AG08395 (cell line): ENCODE results near the gene NABP2.

ENCODE experiments used
- DNase-seq: peaks from one replicate; pipeline ENCODE4 v3.0.0; 2012; ENCODE audit warnings: mixed read lengths, low spot score

Gene NABP2

GRCh38 chr12:56213878-56214277 lies 10.3 kb upstream of the NABP2 start:
- no peak for DNase-seq

GRCh38 chr12:56216461-56216860 lies 7.7 kb upstream of the NABP2 start:
- DNase-seq, result no peak

DNA sequence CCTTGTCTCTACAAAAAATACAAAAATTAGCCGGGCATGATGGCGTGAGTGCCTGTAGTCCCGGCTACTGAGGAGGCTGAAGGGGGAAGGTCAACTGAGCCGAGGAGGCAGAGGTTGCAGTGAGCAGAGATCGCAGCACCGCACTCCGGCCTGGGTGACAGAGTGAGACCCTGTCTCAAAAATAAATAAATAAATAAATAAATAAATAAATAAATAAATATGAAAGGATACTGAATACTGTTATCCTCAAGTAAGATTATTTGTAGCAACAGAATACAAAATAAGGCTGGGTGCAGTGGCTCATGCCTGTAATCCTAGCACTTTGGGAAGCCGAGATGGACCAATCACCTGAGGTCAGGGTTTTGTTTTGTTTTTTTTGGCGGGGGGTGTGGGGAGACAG lies 4.3 kb upstream of the NABP2 start:
- no peak for DNase-seq

DNA sequence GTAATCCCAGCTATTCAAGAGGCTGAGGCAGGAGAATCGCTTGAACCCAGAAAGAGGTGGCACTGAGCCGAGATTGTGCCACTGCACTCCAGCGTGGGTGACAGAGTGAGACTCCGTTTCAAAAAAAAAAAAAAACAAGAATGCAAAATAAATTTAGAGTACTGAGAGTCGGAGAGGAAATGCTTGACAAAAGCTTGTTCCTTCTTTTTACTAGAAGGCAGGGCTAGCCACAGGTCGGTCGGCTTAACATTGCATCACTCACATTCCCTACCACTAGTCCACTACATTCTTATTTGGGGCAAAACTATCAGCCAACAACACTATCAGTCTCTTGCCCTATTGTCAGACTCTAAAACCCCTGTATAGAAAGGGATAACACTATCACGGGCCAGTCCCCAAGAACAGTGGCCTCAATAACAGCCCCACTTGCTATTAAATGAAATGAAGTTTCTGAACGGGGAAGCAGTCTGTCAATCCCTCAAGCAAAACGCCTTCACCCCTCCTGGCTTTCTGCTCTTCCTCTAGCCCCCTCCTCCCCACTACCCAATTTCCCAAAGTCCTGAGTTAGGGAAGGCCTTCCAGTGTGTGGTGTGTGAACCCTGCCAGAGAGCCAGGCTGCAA lies 3.4 kb upstream of the NABP2 start:
- DNase-seq, result peak; percentile 43

- DNase-seq, result peak; percentile 93
These were observed 2.8 kb upstream of the NABP2 start for GRCh38 chr12:56221232-56221756.

GRCh38 chr12:56221757-56222530 lies 2.2 kb upstream of the NABP2 start, which contains the start of gene RNF41:
TSS of gene RNF41 (minus strand) at chr12:56221922. CDS start at chr12:56214047, 7,875 bp downstream.
- peak; percentile 98 for DNase-seq

DNA sequence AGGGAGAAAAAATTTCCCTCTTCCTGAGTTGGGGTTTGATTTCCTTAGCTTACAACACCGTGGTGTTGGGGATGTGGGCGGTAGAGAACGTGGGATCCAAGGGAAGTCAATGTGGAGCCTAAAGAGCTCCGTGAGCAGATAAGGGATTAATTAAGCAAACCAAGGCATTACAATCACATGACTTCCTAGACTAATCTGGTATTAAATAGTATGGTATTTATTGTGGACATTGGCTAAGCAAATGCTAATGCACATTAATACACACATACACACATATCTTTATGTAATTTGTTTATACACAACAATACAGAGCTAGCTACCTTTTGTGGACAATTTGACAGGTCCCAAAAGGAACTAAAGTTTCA lies 1.6 kb upstream of the NABP2 start:
- no peak for DNase-seq

DNA sequence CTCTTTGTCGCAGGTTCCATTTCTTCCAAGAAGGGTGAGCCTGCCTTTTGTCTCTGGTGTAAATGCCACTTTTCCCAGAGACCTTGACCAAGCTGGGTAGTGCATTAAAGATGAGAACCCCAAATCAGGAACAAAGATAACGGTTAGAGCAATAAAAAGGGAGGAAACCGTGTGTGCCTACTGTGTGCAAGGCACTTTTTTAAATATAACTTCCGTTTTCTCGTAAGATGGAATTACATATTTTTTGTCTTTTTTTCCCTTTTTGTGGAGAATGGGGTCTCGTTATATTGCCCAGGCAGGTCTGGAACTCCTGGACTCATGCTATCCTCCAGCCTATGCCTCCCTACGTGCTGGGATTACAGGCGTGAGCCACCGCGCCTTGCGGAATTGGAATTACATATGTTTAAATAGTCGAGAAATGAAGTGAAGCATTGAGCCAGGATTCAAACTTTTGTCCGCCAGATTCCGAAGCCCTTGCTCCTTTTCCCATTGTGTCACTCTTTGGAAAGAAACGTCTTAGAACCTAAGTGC lies 506 bp upstream of the NABP2 start:
- no peak for DNase-seq

- no peak for DNase-seq
These were observed 812 bp downstream of the NABP2 start for GRCh38 chr12:56224954-56225353.

GRCh38 chr12:56229082-56229481 lies 4.9 kb downstream of the NABP2 start:
- no peak for DNase-seq

DNA sequence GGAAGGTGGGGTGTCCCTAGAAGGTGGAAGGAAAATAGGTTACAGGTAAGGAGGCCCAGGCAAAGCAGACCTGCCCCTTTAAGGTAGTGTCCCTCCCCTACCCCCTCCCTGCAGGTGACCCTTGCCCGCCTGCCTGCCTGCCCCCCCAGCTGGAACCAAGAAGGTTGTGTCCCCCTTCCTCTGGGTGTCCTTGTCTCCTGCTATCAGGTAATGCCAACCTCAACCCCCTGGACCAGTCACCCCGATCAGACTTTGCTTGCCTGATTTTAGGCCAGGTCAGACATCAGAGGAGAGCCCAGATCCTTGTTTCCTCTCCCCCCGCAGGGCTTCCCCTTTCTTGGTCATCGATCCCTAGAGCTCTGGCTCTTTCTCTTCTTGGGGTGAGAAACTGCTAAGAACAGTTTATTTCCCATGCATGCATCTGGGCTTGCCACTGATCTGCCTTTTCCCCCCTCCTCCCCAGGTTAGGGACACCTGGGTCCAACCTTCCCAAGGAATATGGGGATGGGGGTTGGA lies 5.8 kb downstream of the NABP2 start, which contains the start of gene SLC39A5:
Gene SLC39A5, plus strand, starts transcription at position 136 of the 516 bp plus-strand sequence. CDS start 1,224 bp downstream, outside the sequence.
- DNase-seq, result no peak

DNA sequence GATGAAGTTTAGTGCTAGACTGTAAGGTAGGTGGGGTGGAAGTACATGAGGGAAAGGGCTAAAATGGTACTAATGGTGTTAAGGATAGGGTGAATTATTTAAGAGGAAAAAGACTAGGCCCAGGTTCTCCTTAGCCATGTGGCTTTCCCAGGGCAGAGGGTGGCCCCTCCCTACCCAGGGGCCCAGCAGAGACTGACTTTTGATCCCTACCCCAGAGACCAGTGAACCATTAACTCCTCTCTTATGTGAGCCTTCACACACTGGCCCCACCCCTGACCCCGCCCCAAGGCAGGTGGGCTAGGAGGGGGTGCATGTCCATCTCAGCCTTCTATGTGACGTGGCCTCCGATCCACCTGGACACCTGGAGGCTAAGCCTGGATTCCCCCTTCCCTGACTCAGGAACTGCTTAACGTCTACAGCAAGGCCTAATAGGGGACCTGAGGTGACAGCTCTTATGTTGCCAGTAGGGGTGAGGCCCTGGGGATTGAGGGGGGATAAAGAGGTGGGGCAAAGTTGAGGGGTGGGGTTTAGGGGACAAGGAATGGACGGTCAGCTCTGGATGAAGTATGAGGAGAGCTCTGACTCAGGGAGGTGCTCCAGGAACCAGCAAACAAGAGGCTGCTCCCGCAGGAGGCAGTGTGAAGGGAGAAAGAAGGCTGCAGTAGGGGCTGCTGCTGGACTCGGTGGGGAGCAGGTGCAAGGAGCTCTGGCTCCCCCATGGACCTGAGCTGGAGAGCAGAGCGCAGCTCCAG lies 6.5 kb downstream of the NABP2 start:
- DNase-seq, result no peak

DNA sequence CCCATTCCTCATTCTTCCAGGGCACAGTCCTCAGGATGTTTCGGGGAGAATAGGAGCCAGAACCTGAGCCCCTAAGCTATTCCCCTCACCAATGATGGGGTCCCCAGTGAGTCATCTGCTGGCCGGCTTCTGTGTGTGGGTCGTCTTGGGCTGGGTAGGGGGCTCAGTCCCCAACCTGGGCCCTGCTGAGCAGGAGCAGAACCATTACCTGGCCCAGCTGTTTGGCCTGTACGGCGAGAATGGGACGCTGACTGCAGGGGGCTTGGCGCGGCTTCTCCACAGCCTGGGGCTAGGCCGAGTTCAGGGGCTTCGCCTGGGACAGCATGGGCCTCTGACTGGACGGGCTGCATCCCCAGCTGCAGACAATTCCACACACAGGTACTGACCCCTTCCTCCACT lies 7.0 kb downstream of the NABP2 start:
- DNase-seq, result no peak

DNA sequence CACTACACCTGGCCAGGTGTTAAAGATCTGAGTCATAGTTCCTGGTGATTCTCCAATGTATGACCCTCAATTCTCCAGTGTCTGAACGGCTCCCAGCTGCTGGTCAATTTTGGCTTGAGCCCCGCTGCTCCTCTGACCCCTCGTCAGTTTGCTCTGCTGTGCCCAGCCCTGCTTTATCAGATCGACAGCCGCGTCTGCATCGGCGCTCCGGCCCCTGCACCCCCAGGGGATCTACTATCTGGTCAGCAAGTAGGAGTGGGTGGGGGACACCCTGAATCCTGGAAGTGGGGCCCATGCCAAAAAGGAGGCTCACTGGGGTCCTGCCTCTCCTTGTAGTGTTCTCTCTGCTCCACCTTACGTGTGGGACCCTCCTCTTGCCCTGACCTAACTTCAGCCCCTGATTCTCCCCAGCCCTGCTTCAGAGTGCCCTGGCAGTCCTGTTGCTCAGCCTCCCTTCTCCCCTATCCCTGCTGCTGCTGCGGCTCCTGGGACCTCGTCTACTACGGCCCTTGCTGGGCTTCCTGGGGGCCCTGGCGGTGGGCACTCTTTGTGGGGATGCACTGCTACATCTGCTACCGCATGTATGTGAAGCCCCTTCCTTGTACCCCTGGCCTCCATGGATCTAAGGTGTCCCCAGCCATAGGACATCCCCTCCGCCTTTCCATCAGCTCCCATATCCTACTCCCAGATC lies 10.7 kb downstream of the NABP2 start:
- no peak for DNase-seq

DNA sequence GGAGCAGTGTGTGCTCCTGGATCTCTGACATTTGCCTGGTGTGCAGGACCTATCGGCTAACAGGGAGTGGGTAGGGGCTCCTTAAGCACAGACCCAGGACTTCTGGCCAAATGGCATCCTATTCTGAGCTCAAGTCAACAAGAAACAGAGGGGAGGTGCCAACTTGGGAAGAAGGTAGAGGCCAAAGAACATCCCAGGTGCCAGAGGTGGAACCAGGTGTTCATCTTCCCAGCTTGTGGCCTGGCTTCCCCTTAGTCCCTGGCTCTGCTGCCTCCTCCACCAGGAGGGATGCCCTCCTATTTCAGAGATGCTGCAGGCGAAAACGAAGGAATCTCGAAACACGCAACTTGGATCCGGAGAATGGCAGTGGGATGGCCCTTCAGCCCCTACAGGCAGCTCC lies 11.9 kb downstream of the NABP2 start:
- DNase-seq, result no peak

GRCh38 chr12:56236985-56237384 lies 12.8 kb downstream of the NABP2 start:
- DNase-seq, result no peak

DNA sequence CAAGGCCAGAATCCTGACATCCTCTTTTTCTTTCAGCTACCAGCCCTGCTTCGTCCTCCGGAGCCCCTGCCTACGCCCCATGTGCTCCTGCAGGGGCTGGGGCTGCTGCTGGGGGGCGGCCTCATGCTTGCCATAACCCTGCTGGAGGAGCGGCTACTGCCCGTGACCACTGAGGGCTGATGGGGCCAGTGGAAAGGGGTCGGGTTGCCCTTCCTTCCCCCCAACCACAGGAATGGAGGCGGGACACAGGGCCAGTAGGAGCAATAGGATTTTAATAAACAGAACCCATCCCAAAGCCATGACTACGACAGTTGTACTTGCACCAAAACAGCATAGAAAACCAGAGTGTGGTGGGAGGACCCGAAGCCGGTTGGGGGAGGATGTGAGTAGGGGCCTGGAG lies 13.4 kb downstream of the NABP2 start:
- no peak for DNase-seq

- no peak for DNase-seq
These were observed 17.5 kb downstream of the NABP2 start for GRCh38 chr12:56241424-56242303.

- DNase-seq, result no peak
These were observed 18.8 kb downstream of the NABP2 start for GRCh38 chr12:56242986-56243385.

DNA sequence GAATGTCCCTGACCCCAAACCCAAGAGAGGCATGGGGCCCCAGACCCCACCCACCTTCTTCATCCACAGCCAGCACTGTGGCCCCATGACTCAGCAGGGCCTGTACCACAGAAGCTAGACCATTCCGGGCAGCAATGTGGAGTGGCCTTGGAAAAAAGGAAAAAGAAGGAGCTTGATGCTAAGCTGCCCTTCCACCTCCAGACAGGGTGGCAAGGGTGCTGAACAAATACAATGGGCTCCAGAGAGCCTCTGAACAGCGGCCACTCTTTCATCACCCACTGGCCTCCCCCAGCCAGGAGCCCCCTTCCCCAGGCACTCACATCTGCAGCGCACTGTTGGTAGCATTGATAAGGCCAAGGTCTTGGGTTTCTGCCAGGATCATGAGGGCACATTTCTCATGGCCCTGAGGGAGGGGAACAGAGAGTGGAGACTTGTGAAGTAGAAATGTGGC lies 19.6 kb downstream of the NABP2 start:
- no peak for DNase-seq
